ENCODE data around the gene TRIM60. TPM values are rescaled to one million over a fixed set of nuclear protein-coding genes. Genes with fewer than 3 reads are reported as not detected.
"Not testable (repeated sequence)": the region's sequence is repeated elsewhere in the genome, so short reads cannot be mapped to it uniquely, and the experiment has no call there.

TRIM60 gene
- total and polyA plus RNA-seq, 2 of the 4 experiments (the other 2 are of a cell fraction) = not detected

DNA sequence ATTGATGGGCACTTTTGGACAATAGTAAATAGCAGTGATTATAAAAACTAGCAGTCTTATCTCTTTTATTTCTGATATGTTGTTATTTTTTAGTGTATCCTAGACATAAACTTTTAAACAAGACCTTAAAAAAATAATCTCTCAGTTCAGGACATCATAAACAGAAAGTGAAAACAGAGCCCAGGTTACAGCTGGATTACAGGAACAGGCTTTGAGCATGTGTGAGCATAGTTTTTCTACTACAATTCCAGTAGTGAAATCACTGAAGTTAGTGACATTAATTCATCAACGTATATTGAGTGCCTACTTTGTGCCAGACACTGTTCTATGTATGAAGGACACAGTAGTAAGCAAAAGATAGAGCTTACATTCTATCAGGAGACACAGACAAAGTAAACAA lies 38.8 kb downstream of the TRIM60 start:
- H3K4me1 ChIP-seq (ENCODE audit: control insufficient read depth, insufficient read depth, low read length) = no peaks in the 10 kb centered on the region
- H3K56ac ChIP-seq (ENCODE audit: extremely low read depth, insufficient read depth, low read length) = no peak overlapping the region
- intact Hi-C loops (cut with micrococcal nuclease) (no loop called here), dilution Hi-C loops (cut with HindIII; ENCODE audit: low sequenced_read_pairs, unreplicated experiment) (no loop called here), in situ Hi-C loops (cut with MboI; ENCODE audit: low sequenced_read_pairs) (no loop called here)
- no peak overlapping the region for H4K91ac ChIP-seq (ENCODE audit: insufficient read depth, low read depth, low read length)
- no CpG with 5 or more reads among the region's 1 CpG for WGBS, 2 experiments (ENCODE audit: extremely low coverage in 2 of 2, insufficient read length in 1 of 2)
- no peak overlapping the region for H4K8ac ChIP-seq (ENCODE audit: low read depth in 2 of 2, low read length in 2 of 2)
- H2BK15ac ChIP-seq (ENCODE audit: low read depth, low read length) = no peak overlapping the region
- H3K27me3 ChIP-seq (ENCODE audit: control insufficient read depth, insufficient read depth, low read length) = no peaks in the 10 kb centered on the region
- no peaks in the 10 kb centered on the region for H3K9me3 ChIP-seq (ENCODE audit: control insufficient read depth, insufficient read depth, low read length)
- H2BK120ac ChIP-seq (ENCODE audit: low read depth, low read length) = no peak overlapping the region
- H3K4ac ChIP-seq (ENCODE audit: low read depth, low read length) = no peak overlapping the region
- TF ChIP-seq NFE2L2 (IDR thresholded peaks at IDR 0.05; ENCODE audit: low read depth, low read length) (no peak), POLR2A (IDR thresholded peaks at IDR 0.05; ENCODE audit: low read depth, low read length) (no peak), CEBPB (IDR thresholded peaks at IDR 0.05; ENCODE audit: low read depth, low read length) (no peak)
- no peak for DNase-seq
- H3K36me3 ChIP-seq (ENCODE audit: control insufficient read depth, insufficient read depth, low read length) = no peaks in the 10 kb centered on the region
- CTCF ChIA-PET = no interaction called here
- no peak overlapping the region for H3K4me2 ChIP-seq (ENCODE audit: low read depth, low read length)
- no peak overlapping the region for H2AK5ac ChIP-seq (ENCODE audit: low read depth, low read length)
- H3K18ac ChIP-seq (ENCODE audit: low read depth, low read length) = no peak overlapping the region
- H3K9ac ChIP-seq (ENCODE audit: low read depth, low read length) = no peak overlapping the region
- H2BK5ac ChIP-seq (ENCODE audit: low read depth, low read length, poor library complexity, severe bottlenecking) = no peak overlapping the region
- H2AK9ac ChIP-seq (replicated peaks; ENCODE audit: low read depth, low read length, poor library complexity) = no peak overlapping the region
- no peaks in the 10 kb centered on the region for H4K20me1 ChIP-seq (ENCODE audit: insufficient read depth, low read length)
- no peaks in the 10 kb centered on the region for H3K9me1 ChIP-seq (ENCODE audit: insufficient read depth, low read length)
- POLR2A ChIA-PET (ENCODE audit: unreplicated experiment) = no interaction called here
- H3K79me1 ChIP-seq (ENCODE audit: low read depth in 1 of 2, low read length in 2 of 2) = no peaks in the 10 kb centered on the region
- no peak overlapping the region for H3K14ac ChIP-seq (replicated peaks; ENCODE audit: low read depth, low read length)
- H2BK20ac ChIP-seq (ENCODE audit: low read depth, low read length) = no peak overlapping the region
- no peak overlapping the region for H3K27ac ChIP-seq (ENCODE audit: insufficient read depth, low read length)
- H3K4me3 ChIP-seq (ENCODE audit: insufficient read depth, low read depth, low read length) = no peak overlapping the region
- ATAC-seq (ENCODE audit: low read depth) = no peak
- no TSS peak for BruUV-seq (replicated peaks)
- H4K5ac ChIP-seq (ENCODE audit: low read depth, low read length) = no peak overlapping the region
- no peak overlapping the region for H3K23ac ChIP-seq (ENCODE audit: low read depth, low read length)
- H2AFZ ChIP-seq (replicated peaks; ENCODE audit: low read length, poor library complexity) = no peak overlapping the region

DNA sequence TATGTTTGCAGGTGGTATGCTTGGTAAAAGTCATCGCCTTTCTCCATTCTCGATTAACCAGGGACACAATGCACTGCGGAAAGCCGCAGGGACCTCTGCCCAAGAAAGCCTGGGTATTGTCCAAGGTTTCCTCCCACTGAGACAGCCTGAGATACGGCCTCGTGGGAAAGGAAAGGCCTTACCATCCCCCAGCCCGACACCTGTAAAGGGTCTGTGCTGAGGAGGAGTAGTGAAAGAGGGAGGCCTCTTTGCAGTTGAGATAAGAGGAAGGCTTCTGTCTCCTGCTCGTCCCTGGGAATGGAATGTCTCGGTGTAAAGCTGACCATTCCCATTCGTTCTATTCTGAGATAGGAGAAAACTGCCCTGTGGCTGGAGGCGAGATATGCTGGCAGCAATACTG lies 41.5 kb downstream of the TRIM60 start:
- WGBS, 2 experiments (ENCODE audit: extremely low coverage in 2 of 2, insufficient read length in 1 of 2) = no CpG with 5 or more reads among the region's 11 CpGs
- H3K36me3 ChIP-seq (ENCODE audit: control insufficient read depth, insufficient read depth, low read length); H3K4ac ChIP-seq (ENCODE audit: low read depth, low read length); H2BK120ac ChIP-seq (ENCODE audit: low read depth, low read length); H2BK20ac ChIP-seq (ENCODE audit: low read depth, low read length); H2AK5ac ChIP-seq (ENCODE audit: low read depth, low read length); H3K27me3 ChIP-seq (ENCODE audit: control insufficient read depth, insufficient read depth, low read length); intact Hi-C loops (cut with micrococcal nuclease); H4K91ac ChIP-seq (ENCODE audit: insufficient read depth, low read depth, low read length); H3K9me3 ChIP-seq (ENCODE audit: control insufficient read depth, insufficient read depth, low read length); H3K4me1 ChIP-seq (ENCODE audit: control insufficient read depth, insufficient read depth, low read length); dilution Hi-C loops (cut with HindIII; ENCODE audit: low sequenced_read_pairs, unreplicated experiment); H2AK9ac ChIP-seq (replicated peaks; ENCODE audit: low read depth, low read length, poor library complexity); ATAC-seq (ENCODE audit: low read depth); H3K56ac ChIP-seq (ENCODE audit: extremely low read depth, insufficient read depth, low read length); H3K9me1 ChIP-seq (ENCODE audit: insufficient read depth, low read length); in situ Hi-C loops (cut with MboI; ENCODE audit: low sequenced_read_pairs); H3K4me3 ChIP-seq (ENCODE audit: insufficient read depth, low read depth, low read length); BruUV-seq (replicated peaks); H3K14ac ChIP-seq (replicated peaks; ENCODE audit: low read depth, low read length); H3K18ac ChIP-seq (ENCODE audit: low read depth, low read length); H4K5ac ChIP-seq (ENCODE audit: low read depth, low read length); H2BK15ac ChIP-seq (ENCODE audit: low read depth, low read length); H3K27ac ChIP-seq (ENCODE audit: insufficient read depth, low read length); H4K20me1 ChIP-seq (ENCODE audit: insufficient read depth, low read length); H3K4me2 ChIP-seq (ENCODE audit: low read depth, low read length); POLR2A ChIA-PET (ENCODE audit: unreplicated experiment); H3K23ac ChIP-seq (ENCODE audit: low read depth, low read length); H4K8ac ChIP-seq (ENCODE audit: low read depth in 2 of 2, low read length in 2 of 2); DNase-seq; H2BK5ac ChIP-seq (ENCODE audit: low read depth, low read length, poor library complexity, severe bottlenecking); CTCF ChIA-PET; H3K79me1 ChIP-seq (ENCODE audit: low read depth in 1 of 2, low read length in 2 of 2); H3K9ac ChIP-seq (ENCODE audit: low read depth, low read length); H2AFZ ChIP-seq (replicated peaks; ENCODE audit: low read length, poor library complexity): not testable (repeated sequence)
